Measurements from ENCODE around the gene TAF9. TPM values are rescaled to one million over a fixed set of nuclear protein-coding genes. Genes with fewer than 3 reads are reported as not detected.

TAF9 gene
- polyA plus RNA-seq, 1 donor from 2014 or later = 197 TPM

GRCh38 chr5:69416699-69417098 lies 47.4 kb upstream of the TAF9 start:
- no peak overlapping the region for H3K4me3 ChIP-seq (ENCODE audit: low read length)
- H4K20me1 ChIP-seq (ENCODE audit: insufficient read depth) = no peaks in the 10 kb centered on the region
- no peaks in the 10 kb centered on the region for H3K9me2 ChIP-seq (ENCODE audit: insufficient read depth, low read length)
- H3K79me2 ChIP-seq (replicated peaks; ENCODE audit: insufficient read depth, low read length) = no peaks in the 10 kb centered on the region
- H3K4me2 ChIP-seq (ENCODE audit: low read length) = no peak overlapping the region
- TF ChIP-seq POLR2AphosphoS5 (IDR thresholded peaks at IDR 0.05) (no peak), EZH2 (IDR thresholded peaks at IDR 0.05; ENCODE audit: borderline replicate concordance, insufficient read depth, low read length, poor library complexity, severe bottlenecking) (no peak), CTCF (IDR thresholded peaks at IDR 0.05; ENCODE audit: poor library complexity, severe bottlenecking) (no peak), RAD21 (conservative IDR thresholded peaks at IDR 0.05) (no peak)
- peaks cover 25% of the 10 kb centered on the region for H3K27me3 ChIP-seq (ENCODE audit: insufficient read depth, low read depth, low read length)
- H3K9me3 ChIP-seq (ENCODE audit: low read length) = no peaks in the 10 kb centered on the region
- no peaks in the 10 kb centered on the region for H3F3A ChIP-seq (ENCODE audit: insufficient read depth, low read length, poor library complexity, severe bottlenecking)
- peaks cover 5% of the 10 kb centered on the region for H3K36me3 ChIP-seq (ENCODE audit: insufficient read depth, low read length)
- H2AFZ ChIP-seq (ENCODE audit: low read depth, low read length) = no peak overlapping the region
- no peak overlapping the region for H3K9ac ChIP-seq (ENCODE audit: low read length)
- no peak overlapping the region for H3K27ac ChIP-seq (ENCODE audit: low read length)

- H3K9ac ChIP-seq (ENCODE audit: low read length) = no peak overlapping the region
- H3K4me3 ChIP-seq (ENCODE audit: low read length) = no peak overlapping the region
These were observed 46.9 kb upstream of the TAF9 start for GRCh38 chr5:69416180-69416579.

More at GRCh38 chr5:69416180-69416579, 46.9 kb upstream of the TAF9 start:
- Histone ChIP-seq H3F3A (ENCODE audit: insufficient read depth, low read length, poor library complexity, severe bottlenecking) (no peaks in the 10 kb centered on the region), H3K9me3 (ENCODE audit: low read length) (no peaks in the 10 kb centered on the region), H3K9me2 (ENCODE audit: insufficient read depth, low read length) (no peaks in the 10 kb centered on the region), H3K36me3 (ENCODE audit: insufficient read depth, low read length) (peaks cover 9% of the 10 kb centered on the region), H4K20me1 (ENCODE audit: insufficient read depth) (no peaks in the 10 kb centered on the region), H3K27ac (ENCODE audit: low read length) (no peak overlapping the region), H3K4me2 (ENCODE audit: low read length) (no peak overlapping the region), H3K27me3 (ENCODE audit: insufficient read depth, low read depth, low read length) (peaks cover 25% of the 10 kb centered on the region), H2AFZ (ENCODE audit: low read depth, low read length) (no peak overlapping the region), H3K79me2 (replicated peaks; ENCODE audit: insufficient read depth, low read length) (no peaks in the 10 kb centered on the region)
- no peak for TF ChIP-seq CTCF (IDR thresholded peaks at IDR 0.05; ENCODE audit: poor library complexity, severe bottlenecking)
- TF ChIP-seq SMC3 (conservative IDR thresholded peaks at IDR 0.05; ENCODE audit: poor library complexity) = no peak
- TF ChIP-seq REST (IDR thresholded peaks at IDR 0.05; ENCODE audit: borderline replicate concordance) = no peak
- TF ChIP-seq RAD21 (conservative IDR thresholded peaks at IDR 0.05) = no peak
- TF ChIP-seq POLR2AphosphoS5 (IDR thresholded peaks at IDR 0.05) = no peak
